ENCODE data around the gene UNC45A.
"Not testable (repeated sequence)": the region's sequence is repeated elsewhere in the genome, so short reads cannot be mapped to it uniquely, and the experiment has no call there.

The UNC45A gene

GRCh38 chr15:90903733-90904536 lies 31.1 kb upstream of the UNC45A start:
- no peak for DNase-seq (ENCODE audit: low read depth in 1 of 2, low spot score in 1 of 2)

GRCh38 chr15:90904746-90905145 lies 30.3 kb upstream of the UNC45A start:
- no peak for DNase-seq (ENCODE audit: low read depth in 1 of 2, low spot score in 1 of 2)

- no peak for DNase-seq (ENCODE audit: low read depth in 1 of 2, low spot score in 1 of 2)
These were observed 29.5 kb upstream of the UNC45A start for GRCh38 chr15:90905306-90906180.

DNA sequence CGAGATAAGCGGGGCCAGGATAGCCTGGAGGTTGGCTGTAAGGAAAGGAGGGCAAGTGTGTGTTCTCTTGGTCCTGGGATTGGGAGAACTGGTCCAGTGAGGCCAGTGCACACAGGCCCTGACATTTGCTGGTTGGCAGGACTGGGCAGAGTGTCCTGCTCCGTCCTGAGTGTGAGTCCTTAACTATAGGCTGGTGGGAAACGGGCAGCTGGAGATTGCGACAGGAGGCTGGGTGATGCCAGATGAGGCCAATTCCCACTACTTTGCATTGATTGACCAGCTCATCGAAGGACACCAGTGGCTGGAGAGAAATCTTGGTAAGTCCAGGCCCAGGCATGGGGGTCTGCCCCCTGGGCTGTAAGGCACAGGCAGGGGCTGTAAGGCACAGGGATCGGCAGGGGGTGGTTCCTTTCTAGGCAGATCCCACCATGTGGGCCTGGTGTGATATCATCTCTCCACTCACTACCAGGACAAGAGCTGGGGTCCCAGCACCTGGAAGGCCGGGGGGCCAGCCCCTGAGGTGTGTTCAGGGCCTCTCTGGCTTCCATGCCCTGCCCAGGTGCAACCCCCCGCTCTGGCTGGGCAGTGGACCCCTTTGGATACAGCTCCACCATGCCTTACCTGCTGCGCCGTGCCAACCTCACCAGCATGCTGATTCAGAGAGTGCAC lies 28.8 kb upstream of the UNC45A start:
- no peak for DNase-seq (ENCODE audit: low read depth in 1 of 2, low spot score in 1 of 2)

- DNase-seq (ENCODE audit: low read depth in 1 of 2, low spot score in 1 of 2) = no peak
These were observed 27.9 kb upstream of the UNC45A start for GRCh38 chr15:90907051-90907660.

- no peak for DNase-seq (ENCODE audit: low read depth in 1 of 2, low spot score in 1 of 2)
These were observed 27.1 kb upstream of the UNC45A start for GRCh38 chr15:90907838-90908507.

DNA sequence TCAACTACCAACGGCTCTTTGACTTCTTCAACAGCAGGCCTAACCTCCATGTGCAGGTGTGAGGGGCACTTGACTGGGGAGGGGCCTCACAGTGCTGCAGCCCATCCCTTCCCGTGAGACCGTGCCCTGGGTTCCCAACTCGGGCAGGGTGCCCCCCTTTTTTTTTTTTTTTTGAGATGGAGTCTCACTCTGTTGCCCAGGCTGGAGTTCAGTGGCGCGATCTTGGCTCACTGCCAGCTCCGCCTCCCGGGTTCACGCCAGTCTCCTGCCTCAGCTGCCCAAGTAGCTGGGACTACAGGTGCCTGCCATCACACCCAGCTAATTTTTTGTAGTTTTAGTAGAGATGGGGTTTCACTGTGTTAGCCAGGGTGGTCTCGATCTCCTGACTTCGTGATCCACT lies 25.6 kb upstream of the UNC45A start:
- not testable (repeated sequence) for DNase-seq (ENCODE audit: low read depth in 1 of 2, low spot score in 1 of 2)

- DNase-seq (ENCODE audit: low read depth in 1 of 2, low spot score in 1 of 2) = no peak
These were observed 25.1 kb upstream of the UNC45A start for GRCh38 chr15:90909976-90910375.

GRCh38 chr15:90910441-90911301 lies 24.4 kb upstream of the UNC45A start:
- no peak for DNase-seq (ENCODE audit: low read depth in 1 of 2, low spot score in 1 of 2)

GRCh38 chr15:90911302-90911623 lies 23.8 kb upstream of the UNC45A start:
- DNase-seq (ENCODE audit: low read depth in 1 of 2, low spot score in 1 of 2) = no peak

GRCh38 chr15:90911906-90912769 lies 22.9 kb upstream of the UNC45A start:
- no peak for DNase-seq (ENCODE audit: low read depth in 1 of 2, low spot score in 1 of 2)

GRCh38 chr15:90912770-90913075 lies 22.4 kb upstream of the UNC45A start:
- DNase-seq (ENCODE audit: low read depth in 1 of 2, low spot score in 1 of 2) = no peak

GRCh38 chr15:90913398-90913944 lies 21.6 kb upstream of the UNC45A start:
- no peak for DNase-seq (ENCODE audit: low read depth in 1 of 2, low spot score in 1 of 2)

- DNase-seq (ENCODE audit: low read depth in 1 of 2, low spot score in 1 of 2) = no peak
These were observed 20.6 kb upstream of the UNC45A start for GRCh38 chr15:90914305-90915080.

GRCh38 chr15:90915216-90915807 lies 19.8 kb upstream of the UNC45A start:
- no peak for DNase-seq (ENCODE audit: low read depth in 1 of 2, low spot score in 1 of 2)

- no peak for DNase-seq (ENCODE audit: low read depth in 1 of 2, low spot score in 1 of 2)
These were observed 19.2 kb upstream of the UNC45A start for GRCh38 chr15:90915808-90916440.

- DNase-seq (ENCODE audit: low read depth in 1 of 2, low spot score in 1 of 2) = no peak
These were observed 18.6 kb upstream of the UNC45A start for GRCh38 chr15:90916461-90916860.
